IgD-negative memory B cell (primary cell): Measurements from ENCODE around the gene TYW1. TPM values are rescaled to one million over a fixed set of nuclear protein-coding genes. Genes with fewer than 3 reads are reported as not detected.
A peak's percentile ranks its signal among the peaks of the same experiment; 100 is the strongest.
"Not testable (repeated sequence)": the region's sequence is repeated elsewhere in the genome, so short reads cannot be mapped to it uniquely, and the experiment has no call there.

ENCODE experiments used
- H3K27ac Mint-ChIP-seq, 3 donors: one replicate each; pipeline ENCODE4 v1.8.0; 2020 to 2022; ENCODE audit warnings: mild to moderate bottlenecking in 3 of 3, mixed read lengths in 3 of 3, moderate library complexity in 1 of 3
- H3K27me3 Mint-ChIP-seq: one replicate; pipeline ENCODE4 v1.8.0; 2021; ENCODE audit warnings: mixed read lengths
- H3K36me3 Mint-ChIP-seq: one replicate; pipeline ENCODE4 v1.8.0; 2020; ENCODE audit warnings: mild to moderate bottlenecking, mixed read lengths
- H3K4me1 Mint-ChIP-seq, 3 donors: one replicate each; pipeline ENCODE4 v1.8.0; 2020 to 2022; ENCODE audit warnings: mixed read lengths in 3 of 3, mild to moderate bottlenecking in 1 of 3
- H3K4me3 Mint-ChIP-seq, 4 donors: one replicate each; pipeline ENCODE4 v1.8.0; 2020 to 2022; ENCODE audit warnings: mild to moderate bottlenecking in 4 of 4, mixed read lengths in 4 of 4, moderate library complexity in 3 of 4
- H3K9me3 Mint-ChIP-seq, 3 donors: one replicate each; pipeline ENCODE4 v1.8.0; 2020 to 2021; ENCODE audit warnings: mixed read lengths in 3 of 3, mild to moderate bottlenecking in 1 of 3
- polyA plus RNA-seq: library from polyadenylated mRNA; unstranded; fragments of 300-500 nt; fragmentation: Illumina TruSeq; gene quantifications from one replicate; pipeline ENCODE4 v1.2.3, GENCODE V29; 2021

The TYW1 gene
- polyA plus RNA-seq, 1 donor from 2014 or later, result 21.2 TPM

DNA sequence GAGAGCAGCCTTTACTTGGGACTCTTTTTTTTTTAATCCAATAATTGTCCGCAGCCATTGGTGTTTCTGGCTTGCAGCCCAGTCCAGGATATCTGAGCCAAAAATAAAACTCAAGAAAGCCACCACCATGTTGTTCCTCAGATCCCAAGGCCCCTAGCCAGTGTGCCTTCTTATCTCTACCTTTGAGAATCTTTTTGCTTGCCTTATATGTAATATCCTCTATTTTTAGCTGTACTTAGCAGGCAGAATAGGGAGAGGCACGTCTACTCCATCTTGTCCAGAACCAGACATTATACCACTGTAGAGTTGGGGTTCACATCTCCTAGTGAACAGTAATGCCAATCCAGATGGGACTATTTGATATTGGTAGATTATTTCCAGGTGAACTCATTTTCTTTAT lies 209.1 kb downstream of the TYW1 start:
- H3K9me3 Mint-ChIP-seq, H3K4me3 Mint-ChIP-seq, H3K4me1 Mint-ChIP-seq, H3K27ac Mint-ChIP-seq, H3K27me3 Mint-ChIP-seq: not testable (repeated sequence)
- H3K36me3 Mint-ChIP-seq, result peaks cover 10% of the 10 kb centered on the region

DNA sequence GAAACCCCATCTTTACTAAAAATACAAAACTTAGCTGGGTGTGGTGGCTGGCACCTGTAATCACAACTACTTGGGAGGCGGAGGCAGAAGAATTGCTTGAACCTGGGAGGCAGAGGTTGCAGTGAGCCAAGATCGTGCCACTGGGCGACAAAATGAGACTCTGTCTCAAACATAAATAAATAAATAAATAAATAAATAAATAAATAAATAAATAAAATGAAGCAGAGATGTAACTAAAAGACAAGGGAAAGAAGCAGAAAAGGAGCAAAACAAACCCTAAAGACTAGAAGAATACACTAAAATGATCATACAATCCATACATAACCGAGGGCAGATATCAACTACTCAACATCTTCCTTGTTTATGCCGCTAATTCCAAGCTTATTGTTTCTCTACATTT lies 209.8 kb downstream of the TYW1 start:
- peaks cover 0 to 7% (median 5%) of the 10 kb centered on the region in 3 donors for H3K9me3 Mint-ChIP-seq
- no peak overlapping the region for H3K27ac Mint-ChIP-seq
- H3K4me1 Mint-ChIP-seq, result peaks cover 0 to 1% (median under 1%) of the 10 kb centered on the region in 3 donors
- no peaks in the 10 kb centered on the region for H3K27me3 Mint-ChIP-seq
- peaks cover 10% of the 10 kb centered on the region for H3K36me3 Mint-ChIP-seq
- H3K4me3 Mint-ChIP-seq, result no peak overlapping the region

- H3K9me3 Mint-ChIP-seq, H3K27me3 Mint-ChIP-seq, H3K4me1 Mint-ChIP-seq, H3K4me3 Mint-ChIP-seq: not testable (repeated sequence)
- Mint-ChIP-seq H3K27ac (peak overlapping the region in 1 of 3 donors; percentile 71), H3K36me3 (peaks cover 14% of the 10 kb centered on the region)
Measured at GRCh38 chr7:67208656-67209055, 212.0 kb downstream of the TYW1 start.

DNA sequence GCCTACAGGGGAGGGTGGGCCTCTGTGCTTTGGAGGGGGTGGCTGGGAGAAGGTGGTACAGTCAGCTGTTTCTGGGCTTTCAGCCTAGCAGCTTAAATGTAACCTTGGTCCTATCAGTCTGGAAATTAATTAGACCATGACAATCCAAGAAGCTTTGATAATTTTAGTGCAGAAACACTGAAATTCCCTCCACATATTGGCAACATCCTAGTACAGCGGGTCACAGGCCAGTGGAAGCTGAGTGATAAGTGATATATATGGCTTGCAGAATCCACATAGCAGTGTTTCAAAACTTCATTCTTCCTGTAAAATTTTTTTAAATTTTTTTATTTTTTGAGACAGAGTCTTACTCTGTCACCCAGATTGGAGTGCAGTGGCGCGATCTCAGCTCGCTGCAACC lies 212.6 kb downstream of the TYW1 start:
- no peak overlapping the region for H3K4me3 Mint-ChIP-seq
- peak overlapping the region in 1 of 3 donors; percentile 71 for H3K27ac Mint-ChIP-seq
- peaks cover 0 to 5% (median 3%) of the 10 kb centered on the region in 3 donors for H3K9me3 Mint-ChIP-seq
- peaks cover 15% of the 10 kb centered on the region for H3K36me3 Mint-ChIP-seq
- H3K4me1 Mint-ChIP-seq, result peaks cover 0 to 6% (median 4%) of the 10 kb centered on the region in 3 donors
- no peaks in the 10 kb centered on the region for H3K27me3 Mint-ChIP-seq

GRCh38 chr7:67210567-67210966 lies 213.9 kb downstream of the TYW1 start:
- Mint-ChIP-seq H3K36me3 (peaks cover 15% of the 10 kb centered on the region), H3K4me3 (no peak overlapping the region), H3K27ac (no peak overlapping the region), H3K9me3 (peaks cover 0 to 5% (median 3%) of the 10 kb centered on the region in 3 donors), H3K4me1 (peaks cover 0 to 6% (median 3%) of the 10 kb centered on the region in 3 donors), H3K27me3 (no peaks in the 10 kb centered on the region)

GRCh38 chr7:67211650-67212330 lies 215.2 kb downstream of the TYW1 start:
- H3K9me3 Mint-ChIP-seq, H3K27ac Mint-ChIP-seq, H3K27me3 Mint-ChIP-seq, H3K4me1 Mint-ChIP-seq, H3K4me3 Mint-ChIP-seq: not testable (repeated sequence)
- peaks cover 17% of the 10 kb centered on the region for H3K36me3 Mint-ChIP-seq

- H3K9me3 Mint-ChIP-seq, H3K27ac Mint-ChIP-seq, H3K4me3 Mint-ChIP-seq, H3K27me3 Mint-ChIP-seq, H3K4me1 Mint-ChIP-seq: not testable (repeated sequence)
- H3K36me3 Mint-ChIP-seq, result peaks cover 13% of the 10 kb centered on the region
Measured at GRCh38 chr7:67213038-67213437, 216.4 kb downstream of the TYW1 start.

GRCh38 chr7:67223551-67223950 lies 226.9 kb downstream of the TYW1 start:
- H3K27ac Mint-ChIP-seq, H3K4me3 Mint-ChIP-seq, H3K9me3 Mint-ChIP-seq, H3K4me1 Mint-ChIP-seq, H3K27me3 Mint-ChIP-seq: not testable (repeated sequence)
- H3K36me3 Mint-ChIP-seq, result peaks cover 22% of the 10 kb centered on the region

GRCh38 chr7:67226340-67226907 lies 229.8 kb downstream of the TYW1 start:
- not testable (repeated sequence) for H3K4me3 Mint-ChIP-seq, H3K27ac Mint-ChIP-seq, H3K27me3 Mint-ChIP-seq, H3K4me1 Mint-ChIP-seq, H3K9me3 Mint-ChIP-seq
- H3K36me3 Mint-ChIP-seq, result peaks cover 24% of the 10 kb centered on the region

GRCh38 chr7:67226967-67227366 lies 230.3 kb downstream of the TYW1 start:
- peaks cover 24% of the 10 kb centered on the region for H3K36me3 Mint-ChIP-seq
- H3K27ac Mint-ChIP-seq, H3K27me3 Mint-ChIP-seq, H3K9me3 Mint-ChIP-seq, H3K4me3 Mint-ChIP-seq, H3K4me1 Mint-ChIP-seq: not testable (repeated sequence)

GRCh38 chr7:67229018-67229417 lies 232.4 kb downstream of the TYW1 start:
- H3K4me1 Mint-ChIP-seq, H3K4me3 Mint-ChIP-seq, H3K27ac Mint-ChIP-seq, H3K9me3 Mint-ChIP-seq, H3K27me3 Mint-ChIP-seq: not testable (repeated sequence)
- peaks cover 18% of the 10 kb centered on the region for H3K36me3 Mint-ChIP-seq

GRCh38 chr7:67230029-67230428 lies 233.4 kb downstream of the TYW1 start:
- Mint-ChIP-seq H3K27ac (peak overlapping the region in 1 of 3 donors; percentile 62), H3K36me3 (peaks cover 20% of the 10 kb centered on the region)
- H3K27me3 Mint-ChIP-seq, H3K4me3 Mint-ChIP-seq, H3K4me1 Mint-ChIP-seq, H3K9me3 Mint-ChIP-seq: not testable (repeated sequence)

DNA sequence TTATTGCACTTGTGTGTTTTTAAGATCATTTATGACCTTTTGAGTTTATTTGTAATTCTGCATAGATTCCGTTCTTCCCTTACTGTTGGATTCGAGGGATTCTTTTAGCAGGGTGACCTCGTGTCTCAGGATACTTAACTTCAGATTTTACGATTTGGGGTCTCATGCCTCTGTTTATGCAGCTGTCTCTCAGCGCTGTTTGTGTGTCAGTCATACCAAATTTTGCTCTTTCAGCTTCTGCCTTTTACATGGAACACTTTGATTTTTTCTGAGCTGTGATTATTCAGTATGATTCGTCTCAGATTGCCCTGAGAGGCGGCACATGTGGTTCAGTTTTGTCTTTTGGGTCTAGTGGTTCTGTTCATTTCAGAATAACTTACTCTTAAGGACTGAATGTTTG lies 236.9 kb downstream of the TYW1 start:
- H3K36me3 Mint-ChIP-seq, result peaks cover 11% of the 10 kb centered on the region
- H3K27me3 Mint-ChIP-seq, H3K27ac Mint-ChIP-seq, H3K4me3 Mint-ChIP-seq, H3K4me1 Mint-ChIP-seq, H3K9me3 Mint-ChIP-seq: not testable (repeated sequence)

DNA sequence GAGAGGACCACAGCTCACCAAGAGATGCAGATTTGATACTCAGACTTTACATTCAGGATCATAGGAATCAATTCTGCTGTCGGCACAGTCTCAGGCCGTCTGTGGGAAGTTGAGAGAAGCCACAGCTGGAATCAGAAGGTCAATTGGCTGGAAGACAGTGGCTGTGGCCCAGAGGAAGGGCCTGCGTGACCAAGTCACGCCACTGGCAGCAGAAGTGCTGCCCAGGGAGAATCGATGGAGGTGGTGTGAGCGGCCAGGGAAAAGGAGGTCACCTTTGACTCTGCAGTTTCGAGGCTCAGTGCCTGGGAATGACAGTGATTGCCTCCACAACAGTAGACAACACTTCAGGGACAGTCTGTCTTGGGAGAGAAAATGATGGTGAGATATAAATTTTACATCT lies 239.6 kb downstream of the TYW1 start:
- H3K4me3 Mint-ChIP-seq, H3K27me3 Mint-ChIP-seq, H3K36me3 Mint-ChIP-seq, H3K27ac Mint-ChIP-seq, H3K4me1 Mint-ChIP-seq, H3K9me3 Mint-ChIP-seq: not testable (repeated sequence)

GRCh38 chr7:67242871-67243270 lies 246.2 kb downstream of the TYW1 start:
- H3K27ac Mint-ChIP-seq, result peak overlapping the region in 1 of 3 donors; percentile 53
- not testable (repeated sequence) for H3K9me3 Mint-ChIP-seq, H3K4me3 Mint-ChIP-seq, H3K36me3 Mint-ChIP-seq, H3K4me1 Mint-ChIP-seq, H3K27me3 Mint-ChIP-seq

DNA sequence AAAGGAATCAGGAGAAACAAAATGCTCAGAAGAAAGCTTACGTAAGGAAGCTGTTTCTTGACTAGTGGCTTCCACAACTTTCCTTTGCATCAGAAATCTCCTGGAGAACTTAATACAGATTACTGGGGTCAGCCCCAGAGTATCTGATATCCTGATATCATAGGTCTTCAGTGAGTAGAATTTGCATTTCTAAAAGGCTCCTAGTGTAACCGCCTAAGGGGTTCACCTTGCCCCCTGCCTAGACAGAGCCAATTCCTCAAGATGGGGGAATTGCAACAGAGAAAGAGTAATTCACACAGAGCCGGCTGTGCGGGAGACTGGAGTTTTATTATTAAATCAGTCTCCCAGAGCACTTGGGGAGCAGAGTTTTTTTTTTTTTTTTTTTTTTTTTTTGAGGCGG lies 251.7 kb downstream of the TYW1 start:
- not testable (repeated sequence) for H3K4me1 Mint-ChIP-seq, H3K36me3 Mint-ChIP-seq, H3K9me3 Mint-ChIP-seq, H3K27me3 Mint-ChIP-seq, H3K4me3 Mint-ChIP-seq
- H3K27ac Mint-ChIP-seq, result peak overlapping the region in 1 of 3 donors; percentile 84
